ENCODE data around the gene ALG1.
"Not testable (repeated sequence)": the region's sequence is repeated elsewhere in the genome, so short reads cannot be mapped to it uniquely, and the experiment has no call there.

- TF ChIP-seq, protein P1, sequence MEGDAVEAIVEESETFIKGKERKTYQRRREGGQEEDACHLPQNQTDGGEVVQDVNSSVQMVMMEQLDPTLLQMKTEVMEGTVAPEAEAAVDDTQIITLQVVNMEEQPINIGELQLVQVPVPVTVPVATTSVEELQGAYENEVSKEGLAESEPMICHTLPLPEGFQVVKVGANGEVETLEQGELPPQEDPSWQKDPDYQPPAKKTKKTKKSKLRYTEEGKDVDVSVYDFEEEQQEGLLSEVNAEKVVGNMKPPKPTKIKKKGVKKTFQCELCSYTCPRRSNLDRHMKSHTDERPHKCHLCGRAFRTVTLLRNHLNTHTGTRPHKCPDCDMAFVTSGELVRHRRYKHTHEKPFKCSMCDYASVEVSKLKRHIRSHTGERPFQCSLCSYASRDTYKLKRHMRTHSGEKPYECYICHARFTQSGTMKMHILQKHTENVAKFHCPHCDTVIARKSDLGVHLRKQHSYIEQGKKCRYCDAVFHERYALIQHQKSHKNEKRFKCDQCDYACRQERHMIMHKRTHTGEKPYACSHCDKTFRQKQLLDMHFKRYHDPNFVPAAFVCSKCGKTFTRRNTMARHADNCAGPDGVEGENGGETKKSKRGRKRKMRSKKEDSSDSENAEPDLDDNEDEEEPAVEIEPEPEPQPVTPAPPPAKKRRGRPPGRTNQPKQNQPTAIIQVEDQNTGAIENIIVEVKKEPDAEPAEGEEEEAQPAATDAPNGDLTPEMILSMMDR (IDR thresholded peaks at IDR 0.05; ENCODE audit: poor library complexity) = not testable (repeated sequence)
- not testable (repeated sequence) for TF ChIP-seq EZH2 (IDR thresholded peaks at IDR 0.05; ENCODE audit: borderline replicate concordance); EZH2phosphoT487 (IDR thresholded peaks at IDR 0.05; ENCODE audit: low read depth, severe bottlenecking, unreplicated experiment)
Observed at GRCh38 chr16:5073771-5074170, 2.1 kb downstream of the ALG1 start.
